Lung (tissue), 12 donors: ENCODE measurements around the gene QRFP. TPM values are rescaled to one million over a fixed set of nuclear protein-coding genes. Genes with fewer than 3 reads are reported as not detected.

Source experiments
- ATAC-seq: fragments of 200-7000 bp; cut with Tn5 transposase; one replicate; pipeline ENCODE4 v1.9.1; 2020; ENCODE audit warnings: moderate number of reproducible peaks; ENCODE audit not compliant: insufficient read depth, low FRiP score
- DNase-seq, 3 donors: peaks; one replicate each; pipeline ENCODE4 v3.0.0-alpha.2; 2013 to 2017
- H3K27ac ChIP-seq, 2 donors: one replicate each; pipeline ENCODE4 v1.5.1; 2013; ENCODE audit warnings: mild to moderate bottlenecking in 2 of 2, moderate library complexity in 2 of 2, control low read depth in 1 of 2, inconsistent platforms in 1 of 2, low read depth in 1 of 2, low read length in 1 of 2
- H3K27me3 ChIP-seq, 3 donors: one replicate each; pipeline ENCODE4 v1.5.1; 2013; ENCODE audit warnings: low read length in 2 of 3; ENCODE audit not compliant: control insufficient read depth in 3 of 3, insufficient read depth in 3 of 3
- H3K36me3 ChIP-seq, 4 donors: one replicate each; pipeline ENCODE4 v1.5.1; 2013; ENCODE audit warnings: low read length in 4 of 4, mild to moderate bottlenecking in 1 of 4, moderate library complexity in 1 of 4; ENCODE audit not compliant: control insufficient read depth in 4 of 4, insufficient read depth in 4 of 4
- H3K4me1 ChIP-seq, 5 donors: one replicate each; pipeline ENCODE4 v1.5.1; 2013; ENCODE audit warnings: low read length in 5 of 5, mild to moderate bottlenecking in 2 of 5, moderate library complexity in 1 of 5; ENCODE audit not compliant: control insufficient read depth in 5 of 5, insufficient read depth in 5 of 5
- H3K4me3 ChIP-seq: one replicate; pipeline ENCODE4 v1.5.1; 2013; ENCODE audit warnings: mild to moderate bottlenecking, control low read depth, moderate library complexity
- H3K9ac ChIP-seq, 2 donors: one replicate each; pipeline ENCODE4 v1.5.1; 2013; ENCODE audit warnings: low read length in 2 of 2, control low read depth in 1 of 2; ENCODE audit not compliant: insufficient read depth in 1 of 2
- H3K9me3 ChIP-seq, 4 donors: one replicate each; pipeline ENCODE4 v1.5.1; 2013; ENCODE audit warnings: low read length in 3 of 4, mild to moderate bottlenecking in 1 of 4, moderate library complexity in 1 of 4; ENCODE audit not compliant: control insufficient read depth in 4 of 4, insufficient read depth in 3 of 4
- CTCF ChIP-seq: IDR thresholded peaks from 2 replicates; pipeline ENCODE4 v1.5.1; 2012; ENCODE audit warnings: mild to moderate bottlenecking; ENCODE audit errors: control extremely low read depth, extremely low read depth
- WGBS, 2 donors: extraction: QIAGEN DNeasy Blood & Tissue Kit; methylation state at CpG; one replicate each; pipeline ENCODE4 v1.1.7; 2013; 5-methylcytosine and 5-hydroxymethylcytosine counted together
- polyA plus RNA-seq, 2 donors: library from polyadenylated mRNA; stranded (reverse); fragments of 200-250 nt; gene quantifications; one replicate each; pipeline ENCODE4 v1.2.1, GENCODE V29; 2013
- total RNA-seq, 2 donors: library from RNA; depleted of rRNA in 1 of 2; stranded (reverse); fragments of >200 nt in 1 of 2; gene quantifications; one replicate each; pipeline ENCODE4 v1.2.1, GENCODE V29; 2014 to 2021
- donor health status: control.
- donor health status: control.
- donor health status: Bipolar disorder and iron deficiency.
- donor health status: healthy.
- donor health status: DM: yes; HTN: yes; CAD: no.

The QRFP gene
- total and polyA plus RNA-seq, 4 donors, result 0.13 to 0.16 TPM; not detected in 2

GRCh38 chr9:130908878-130909355, 12.3 kb upstream of the QRFP start:
- ATAC-seq (no peak), DNase-seq (no peak)
- no peak overlapping the region for H3K4me3 ChIP-seq
- H3K9ac ChIP-seq, result no peak overlapping the region
- peaks cover 0 to 11% (median 0%) of the 10 kb centered on the region in 3 donors for H3K27me3 ChIP-seq
- no peak overlapping the region for H3K27ac ChIP-seq
- H3K9me3 ChIP-seq, result no peaks in the 10 kb centered on the region
- TF ChIP-seq CTCF, result no peak
- no peaks in the 10 kb centered on the region for H3K4me1 ChIP-seq
- no peaks in the 10 kb centered on the region for H3K36me3 ChIP-seq
- WGBS, 2 donors, result 78 to 95% methylated on average over 14 to 19 of the region's 19 CpGs

GRCh38 chr9:130908146-130908877, 11.7 kb upstream of the QRFP start:
- Histone ChIP-seq H3K4me1 (no peaks in the 10 kb centered on the region), H3K36me3 (no peaks in the 10 kb centered on the region), H3K27ac (no peak overlapping the region), H3K27me3 (peaks cover 0 to 6% (median 0%) of the 10 kb centered on the region in 3 donors), H3K9me3 (no peaks in the 10 kb centered on the region), H3K9ac (no peak overlapping the region), H3K4me3 (no peak overlapping the region)
- DNase-seq, result no peak
- no peak for ATAC-seq
- TF ChIP-seq CTCF, result no peak
- 60 to 62% methylated on average over 22 of the region's 22 CpGs for WGBS, 2 donors

- Histone ChIP-seq H3K9ac (no peak overlapping the region), H3K9me3 (no peaks in the 10 kb centered on the region), H3K4me3 (no peak overlapping the region), H3K27me3 (peaks cover 0 to 6% (median 0%) of the 10 kb centered on the region in 3 donors), H3K27ac (no peak overlapping the region), H3K36me3 (no peaks in the 10 kb centered on the region), H3K4me1 (no peaks in the 10 kb centered on the region)
- DNase-seq (no peak), ATAC-seq (no peak)
- TF ChIP-seq CTCF, result no peak
- WGBS, 2 donors, result 78 to 86% methylated on average over 21 of the region's 21 CpGs
Measured at GRCh38 chr9:130906735-130907416, 10.3 kb upstream of the QRFP start.
